ENCODE data around the gene MUC16. TPM values are rescaled to one million over a fixed set of nuclear protein-coding genes. Genes with fewer than 3 reads are reported as not detected.

The MUC16 gene
- total RNA-seq, 4 donors from 2014 or later, result 0.63 to 129 (median 86.7) TPM

Other genes with a start within 250 kb of the MUC16 start
- gene ZNF558, start 178.1 kb downstream of the MUC16 start, total RNA-seq, result 10 to 100 TPM; 16.1 to 34.8 (median 23.4) TPM
- gene MBD3L1, start 178.0 kb downstream of the MUC16 start, total RNA-seq, result not detected
- not detected for gene OR1M1, start 76.7 kb upstream of the MUC16 start, total RNA-seq
- gene OR7G2, start 97.1 kb upstream of the MUC16 start, total RNA-seq, result not detected
- not detected for gene OR7G1, start 105.4 kb upstream of the MUC16 start, total RNA-seq
- gene OR7G3, start 116.5 kb upstream of the MUC16 start, total RNA-seq, result not detected
- gene ZNF317, start 130.0 kb upstream of the MUC16 start, total RNA-seq, result 10 to 100 TPM; 18.2 to 33.5 (median 19.0) TPM
- not detected for gene OR7D2, start 168.6 kb upstream of the MUC16 start, total RNA-seq
- not detected for gene OR7D4, start 209.2 kb upstream of the MUC16 start, total RNA-seq
- not detected for gene OR7E24, start 240.5 kb upstream of the MUC16 start, total RNA-seq

All from omental fat pad (tissue), 4 donors.